ENCODE measurements around the gene OMP. TPM values are rescaled to one million over a fixed set of nuclear protein-coding genes. Genes with fewer than 3 reads are reported as not detected.

The OMP gene
- total RNA-seq: 1 to 10 TPM in 1 of 6 donors, under 1 TPM in 1, not detected in 4; 0.77 to 5.2 TPM

GRCh38 chr11:77102246-77103210 is at the start of gene OMP:
OMP (plus strand) TSS chr11:77102840; CDS start chr11:77102840, 0 bp downstream.
- no peak for ATAC-seq (ENCODE audit: low FRiP score in 2 of 2)
- Histone ChIP-seq H3K4me1 (peaks cover 0 to 2% (median under 1%) of the 10 kb centered on the region in 4 donors), H3K9me3 (no peaks in the 10 kb centered on the region), H3K4me3 (no peak within 1 kb of the TSS), H3K27ac (no peak within 1 kb of the TSS), H3K36me3 (no peaks in the 10 kb centered on the region), H3K27me3 (no peaks in the 10 kb centered on the region)
- WGBS, 2 donors: 89 to 92% methylated on average over 8 to 37 of the region's 37 CpGs
- no peak for TF ChIP-seq POLR2A (IDR thresholded peaks at IDR 0.05)
- no peak for TF ChIP-seq EP300 (IDR thresholded peaks at IDR 0.05)
- TF ChIP-seq CTCF (IDR thresholded peaks at IDR 0.05): no peak
- TF ChIP-seq POLR2AphosphoS5 (IDR thresholded peaks at IDR 0.05): no peak
- DNase-seq: no peak

- ATAC-seq (ENCODE audit: low FRiP score in 2 of 2) (no peak), DNase-seq (no peak)
- H3K27ac ChIP-seq: no peak overlapping the region
- H3K9me3 ChIP-seq: peaks cover 0 to 17% (median 11%) of the 10 kb centered on the region in 4 donors
- TF ChIP-seq POLR2AphosphoS5 (IDR thresholded peaks at IDR 0.05) (no peak), EP300 (IDR thresholded peaks at IDR 0.05) (no peak), CTCF (IDR thresholded peaks at IDR 0.05) (no peak), POLR2A (IDR thresholded peaks at IDR 0.05) (no peak)
- WGBS, 2 donors: 88 to 95% methylated on average over 14 of the region's 14 CpGs
- H3K36me3 ChIP-seq: no peaks in the 10 kb centered on the region
- H3K4me3 ChIP-seq: no peak overlapping the region
- H3K4me1 ChIP-seq: no peaks in the 10 kb centered on the region
- H3K27me3 ChIP-seq: no peaks in the 10 kb centered on the region
Observed at GRCh38 chr11:77053217-77054015, 49.2 kb upstream of the OMP start.

- no peak for TF ChIP-seq POLR2AphosphoS5 (IDR thresholded peaks at IDR 0.05)
- no peak for TF ChIP-seq CTCF (IDR thresholded peaks at IDR 0.05)
- no peak for TF ChIP-seq EP300 (IDR thresholded peaks at IDR 0.05)
- no peak for TF ChIP-seq POLR2A (IDR thresholded peaks at IDR 0.05)
- Histone ChIP-seq H3K27ac (no peak overlapping the region), H3K27me3 (no peaks in the 10 kb centered on the region), H3K4me1 (no peaks in the 10 kb centered on the region), H3K9me3 (peaks cover 0 to 17% (median 11%) of the 10 kb centered on the region in 4 donors), H3K36me3 (no peaks in the 10 kb centered on the region), H3K4me3 (no peak overlapping the region)
- 52 to 80% methylated on average over 1 of the region's 1 CpG for WGBS, 2 donors
- DNase-seq: no peak
- ATAC-seq (ENCODE audit: low FRiP score in 2 of 2): no peak
Observed at GRCh38 chr11:77054084-77054483, 48.6 kb upstream of the OMP start.

- ATAC-seq (ENCODE audit: low FRiP score in 2 of 2): no peak
- no peak overlapping the region for H3K27ac ChIP-seq
- H3K27me3 ChIP-seq: no peaks in the 10 kb centered on the region
- H3K4me3 ChIP-seq: no peak overlapping the region
- WGBS, 2 donors: 59 to 69% methylated on average over 2 of the region's 2 CpGs
- TF ChIP-seq POLR2AphosphoS5 (IDR thresholded peaks at IDR 0.05) (no peak), EP300 (IDR thresholded peaks at IDR 0.05) (no peak), CTCF (IDR thresholded peaks at IDR 0.05) (no peak)
- no peak for DNase-seq
- H3K4me1 ChIP-seq: no peaks in the 10 kb centered on the region
- H3K9me3 ChIP-seq: peaks cover 0 to 17% (median 11%) of the 10 kb centered on the region in 4 donors
- H3K36me3 ChIP-seq: no peaks in the 10 kb centered on the region
Observed at GRCh38 chr11:77055101-77055561, 47.5 kb upstream of the OMP start.
